GM04504 (cell line): ENCODE results near the gene FUOM.

Experiments
- DNase-seq: peaks from one replicate; pipeline ENCODE4 v3.0.0-alpha.2; 2012; ENCODE audit warnings: low read depth

FUOM gene

GRCh38 chr10:133350283-133350949 lies 7.4 kb downstream of the FUOM start:
- no peak for DNase-seq

- no peak for DNase-seq
Measured at GRCh38 chr10:133349577-133350011, 8.2 kb downstream of the FUOM start.

GRCh38 chr10:133349160-133349568 lies 8.7 kb downstream of the FUOM start:
- DNase-seq, result no peak

- no peak for DNase-seq
Measured at GRCh38 chr10:133347710-133348517, 9.9 kb downstream of the FUOM start.

- DNase-seq, result no peak
Measured at GRCh38 chr10:133346413-133346812, 11.4 kb downstream of the FUOM start.

- no peak for DNase-seq
Measured at GRCh38 chr10:133344236-133344635, 13.6 kb downstream of the FUOM start.

- DNase-seq, result no peak
Measured at GRCh38 chr10:133343558-133343957, 14.3 kb downstream of the FUOM start.

GRCh38 chr10:133342942-133343341 lies 14.9 kb downstream of the FUOM start:
- DNase-seq, result no peak

GRCh38 chr10:133341983-133342382 lies 15.8 kb downstream of the FUOM start:
- no peak for DNase-seq

- no peak for DNase-seq
Measured at GRCh38 chr10:133339708-133340380, 18.0 kb downstream of the FUOM start.

GRCh38 chr10:133338080-133339071 lies 19.4 kb downstream of the FUOM start:
- DNase-seq, result no peak

GRCh38 chr10:133337370-133337725 lies 20.5 kb downstream of the FUOM start:
- DNase-seq, result no peak

- no peak for DNase-seq
Measured at GRCh38 chr10:133336577-133337369, 21.0 kb downstream of the FUOM start, which contains the start of gene CALY. TSS of gene CALY (minus strand) at chr10:133336896. CDS start at chr10:133328989, 7,907 bp downstream.

GRCh38 chr10:133336118-133336576 lies 21.7 kb downstream of the FUOM start:
- DNase-seq, result no peak

- DNase-seq, result no peak
Measured at GRCh38 chr10:133335246-133336117, 22.3 kb downstream of the FUOM start.

- DNase-seq, result no peak
Measured at GRCh38 chr10:133334503-133335245, 23.1 kb downstream of the FUOM start.

GRCh38 chr10:133332936-133333699 lies 24.7 kb downstream of the FUOM start:
- DNase-seq, result no peak
